H9 (cell line): ENCODE results near the gene ADH1B. TPM values are rescaled to one million over a fixed set of nuclear protein-coding genes. Genes with fewer than 3 reads are reported as not detected.

Experiments
- DNase-seq: peaks from one replicate; pipeline ENCODE4 v3.0.0-alpha.2; 2017
- H2AFZ ChIP-seq: one replicate; pipeline ENCODE4 v1.6.1; 2013; ENCODE audit warnings: mild to moderate bottlenecking, low read length, control low read depth, moderate library complexity
- H2AK5ac ChIP-seq: 2 replicates; pipeline ENCODE4 v1.6.1; 2013; ENCODE audit warnings: low read length, control low read depth, mixed read lengths; ENCODE audit not compliant: insufficient read length
- H2BK120ac ChIP-seq: one replicate; pipeline ENCODE4 v1.6.1; 2013; ENCODE audit warnings: low read depth, mild to moderate bottlenecking, low read length, control low read depth, inconsistent platforms; ENCODE audit not compliant: poor library complexity, severe bottlenecking
- H2BK12ac ChIP-seq: 2 replicates; pipeline ENCODE4 v1.6.1; 2013; ENCODE audit warnings: low read length, control low read depth, mixed read lengths, low read depth; ENCODE audit not compliant: insufficient read length
- H2BK15ac ChIP-seq: 2 replicates; pipeline ENCODE4 v1.6.1; 2013; ENCODE audit warnings: low read depth, low read length, control low read depth
- H2BK20ac ChIP-seq: one replicate; pipeline ENCODE4 v1.6.1; 2013; ENCODE audit warnings: low read depth, mild to moderate bottlenecking, low read length, control low read depth, inconsistent platforms; ENCODE audit not compliant: poor library complexity, severe bottlenecking
- H2BK5ac ChIP-seq: 2 replicates; pipeline ENCODE4 v1.6.1; 2013; ENCODE audit warnings: low read length, control low read depth, mixed read lengths; ENCODE audit not compliant: insufficient read length
- H3K14ac ChIP-seq: 2 replicates; pipeline ENCODE4 v1.6.1; 2013; ENCODE audit warnings: low read length, control low read depth; ENCODE audit not compliant: insufficient read depth
- H3K18ac ChIP-seq: 2 replicates; pipeline ENCODE4 v1.6.1; 2013; ENCODE audit warnings: low read depth, mild to moderate bottlenecking, mixed read lengths, low read length, control low read depth; ENCODE audit not compliant: insufficient read length
- H3K23ac ChIP-seq: 2 replicates; pipeline ENCODE4 v1.6.1; 2013; ENCODE audit warnings: low read length, control low read depth, mixed read lengths, low read depth; ENCODE audit not compliant: insufficient read length
- H3K23me2 ChIP-seq: 2 replicates; pipeline ENCODE4 v1.6.1; 2013; ENCODE audit warnings: low read depth, mild to moderate bottlenecking, mixed read lengths, low read length, control low read depth; ENCODE audit not compliant: insufficient read length, poor library complexity, severe bottlenecking
- H3K27ac ChIP-seq: 2 replicates; pipeline ENCODE4 v1.5.1; 2013; ENCODE audit warnings: low read length, control low read depth, mixed read lengths, low read depth; ENCODE audit not compliant: insufficient read length
- H3K27me3 ChIP-seq: 2 replicates; pipeline ENCODE4 v1.6.1; 2013; ENCODE audit warnings: low read length, control low read depth, inconsistent platforms; ENCODE audit not compliant: insufficient read depth
- H3K4ac ChIP-seq: 2 replicates; pipeline ENCODE4 v1.6.1; 2013; ENCODE audit warnings: low read depth, mild to moderate bottlenecking, control low read depth, inconsistent platforms, low read length, moderate library complexity
- H3K4me1 ChIP-seq: 2 replicates; pipeline ENCODE4 v1.6.1; 2013; ENCODE audit warnings: low read length, control low read depth, inconsistent platforms; ENCODE audit not compliant: insufficient read depth
- H3K4me2 ChIP-seq: 2 replicates; pipeline ENCODE4 v1.6.1; 2013; ENCODE audit warnings: low read length, control low read depth, mixed read lengths; ENCODE audit not compliant: insufficient read length, insufficient read depth
- H3K56ac ChIP-seq: 2 replicates; pipeline ENCODE4 v1.6.1; 2013; ENCODE audit warnings: low read depth, mild to moderate bottlenecking, mixed read lengths, low read length, control low read depth; ENCODE audit not compliant: insufficient read length
- H3K79me1 ChIP-seq: 2 replicates; pipeline ENCODE4 v1.6.1; 2013; ENCODE audit warnings: low read depth, mild to moderate bottlenecking, moderate library complexity, low read length, control low read depth, inconsistent platforms; ENCODE audit not compliant: insufficient read depth, poor library complexity, severe bottlenecking
- H3K79me2 ChIP-seq: 2 replicates; pipeline ENCODE4 v1.6.1; 2013; ENCODE audit warnings: low read length, control low read depth, inconsistent platforms; ENCODE audit not compliant: insufficient read depth
- H3K9ac ChIP-seq: 2 replicates; pipeline ENCODE4 v1.6.1; 2013; ENCODE audit warnings: low read length, control low read depth, mixed read lengths; ENCODE audit not compliant: insufficient read length; ENCODE audit errors: extremely low read depth
- H3K9me3 ChIP-seq: one replicate; pipeline ENCODE4 v1.6.1; 2013; ENCODE audit warnings: low read depth, low read length, inconsistent platforms; ENCODE audit not compliant: control insufficient read depth
- H3T11ph ChIP-seq: one replicate; pipeline ENCODE4 v1.6.1; 2013; ENCODE audit warnings: mild to moderate bottlenecking, low read length, control low read depth, inconsistent platforms
- H4K20me1 ChIP-seq: one replicate; pipeline ENCODE4 v1.6.1; 2013; ENCODE audit not compliant: control insufficient read depth, insufficient read length, insufficient read depth
- H4K5ac ChIP-seq: 2 replicates; pipeline ENCODE4 v1.6.1; 2013; ENCODE audit warnings: low read depth, mild to moderate bottlenecking, mixed read lengths, low read length, control low read depth; ENCODE audit not compliant: insufficient read length
- H4K8ac ChIP-seq: replicated peaks from 2 replicates; pipeline ENCODE4 v1.6.1; 2013; ENCODE audit warnings: low read length, control low read depth, mixed read lengths, low read depth; ENCODE audit not compliant: insufficient read length
- H4K91ac ChIP-seq: 2 replicates; pipeline ENCODE4 v1.6.1; 2013; ENCODE audit warnings: low read depth, mild to moderate bottlenecking, moderate library complexity, mixed read lengths, low read length, control low read depth; ENCODE audit not compliant: insufficient read length
- H3K27ac Mint-ChIP-seq, 3 experiments: 2 replicates in 2 of 3; 3 replicates in 1 of 3; pipeline ENCODE4 v1.8.0; 2020 to 2021; ENCODE audit warnings: mixed read lengths in 3 of 3, mild to moderate bottlenecking in 1 of 3, moderate library complexity in 1 of 3
- H3K27me3 Mint-ChIP-seq: 2 replicates; pipeline ENCODE4 v1.8.0; 2021; ENCODE audit warnings: low read depth, mild to moderate bottlenecking, moderate library complexity, mixed read lengths
- H3K36me3 Mint-ChIP-seq, 3 experiments: 2 replicates in 2 of 3; 3 replicates in 1 of 3; pipeline ENCODE4 v1.8.0; 2020 to 2021; ENCODE audit warnings: low read depth in 3 of 3, mixed read lengths in 3 of 3; ENCODE audit not compliant: insufficient read depth in 1 of 3
- H3K4me1 Mint-ChIP-seq, 2 experiments: 2 replicates each; pipeline ENCODE4 v1.8.0; 2020; ENCODE audit warnings: mixed read lengths in 2 of 2
- H3K4me3 Mint-ChIP-seq, 2 experiments: 2 replicates in 1 of 2; 3 replicates in 1 of 2; pipeline ENCODE4 v1.8.0; 2020 to 2021; ENCODE audit warnings: mild to moderate bottlenecking in 2 of 2, mixed read lengths in 2 of 2, moderate library complexity in 1 of 2
- H3K9me3 Mint-ChIP-seq, 2 experiments: 2 replicates in 1 of 2; 3 replicates in 1 of 2; pipeline ENCODE4 v1.8.0; 2020; ENCODE audit warnings: mild to moderate bottlenecking in 2 of 2, mixed read lengths in 2 of 2, moderate library complexity in 1 of 2
- CTCF ChIP-seq: fragments of 200-600 bp; sonication (generic); conservative IDR thresholded peaks from 3 replicates; pipeline ENCODE4 v1.8.0; 2021; ENCODE audit warnings: antibody characterized with exemption, mild to moderate bottlenecking
- WGBS: extraction: QIAGEN DNeasy Blood & Tissue Kit; methylation state at CpG from one replicate; pipeline ENCODE4 v1.1.7; 2013; ENCODE audit warnings: missing lambda C conversion rate, low lambda C conversion rate, mixed read lengths; ENCODE audit not compliant: insufficient read length; ENCODE audit errors: extremely low coverage; 5-methylcytosine and 5-hydroxymethylcytosine counted together
- total RNA-seq: library from RNA; stranded (reverse); gene quantifications from 2 replicates; pipeline ENCODE4 v1.2.1, GENCODE V29; 2021

Gene ADH1B
- total RNA-seq, 1 experiment from 2014 or later, result not detected

- Histone ChIP-seq H2BK120ac (no peak overlapping the region), H4K5ac (no peak overlapping the region), H3K4me1 (no peaks in the 10 kb centered on the region), H3K56ac (no peak overlapping the region), H3K9ac (no peak overlapping the region), H3K18ac (no peak overlapping the region), H2BK12ac (no peak overlapping the region), H2BK5ac (no peak overlapping the region), H3K79me2 (no peaks in the 10 kb centered on the region), H4K91ac (no peak overlapping the region), H2BK15ac (no peak overlapping the region), H4K8ac (no peak overlapping the region), H3K27ac (no peak overlapping the region), H2AK5ac (no peak overlapping the region), H3T11ph (no peak overlapping the region), H3K23me2 (no peaks in the 10 kb centered on the region), H2AFZ (no peak overlapping the region), H2BK20ac (no peak overlapping the region), H3K14ac (no peak overlapping the region), H4K20me1 (no peaks in the 10 kb centered on the region), H3K4ac (no peak overlapping the region), H3K4me2 (no peak overlapping the region), H3K79me1 (no peaks in the 10 kb centered on the region), H3K23ac (no peak overlapping the region), H3K9me3 (no peaks in the 10 kb centered on the region), H3K27me3 (no peaks in the 10 kb centered on the region)
- TF ChIP-seq CTCF, result no peak
- DNase-seq, result no peak
- H3K4me3 Mint-ChIP-seq, result no peak overlapping the region
- H3K27me3 Mint-ChIP-seq, result no peaks in the 10 kb centered on the region; the same call in 1 of the 2 replicates
- peaks cover 0 to 4% of the 10 kb centered on the region in 2 experiments; a peak in 1 of 4 replicates for H3K4me1 Mint-ChIP-seq
- H3K27ac Mint-ChIP-seq, result no peak overlapping the region
- whole genome bisulfite sequencing, result no CpG with 5 or more reads among the region's 7 CpGs
- H3K36me3 Mint-ChIP-seq, result peaks cover 0 to 9% (median 0%) of the 10 kb centered on the region in 3 experiments; a peak in 1 of 7 replicates
- H3K9me3 Mint-ChIP-seq, result peaks cover 3 to 7% of the 10 kb centered on the region in 2 experiments; a peak in 2 of 5 replicates
Measured at GRCh38 chr4:99301376-99302164, 19.6 kb downstream of the ADH1B start.
